K562 (cell line): Measurements from ENCODE around the gene CLCN2. TPM values are rescaled to one million over a fixed set of nuclear protein-coding genes. Genes with fewer than 3 reads are reported as not detected.

Experiments used
- BACH1 ChIP-seq: fragments of 200-800 bp; sonication (Bioruptor generic); IDR thresholded peaks from 2 replicates; pipeline ENCODE4 v1.6.1; 2016; ENCODE audit warnings: missing genetic modification characterization, missing compliant biosample characterization
- CHD1 ChIP-seq: fragments of 200-600 bp; sonication (generic); IDR thresholded peaks from one replicate; pipeline ENCODE4 v1.6.1; 2012; ENCODE audit warnings: mild to moderate bottlenecking, moderate library complexity, low read length, inconsistent platforms
- EHMT2 ChIP-seq: fragments of 450-650 bp; IDR thresholded peaks from 2 replicates; pipeline ENCODE4 v1.6.1; 2018; ENCODE audit warnings: antibody characterized with exemption
- FOXM1 ChIP-seq, 2 experiments: fragments of 450-650 bp in 1 of 2; sonication (generic) in 1 of 2; formaldehyde crosslinking in 1 of 2; IDR thresholded peaks; 2 replicates each; pipeline versions ENCODE4 v1.6.1 to v1.9.0; 2017 to 2022; ENCODE audit warnings: low read depth in 2 of 2, mild to moderate bottlenecking in 2 of 2, missing genetic modification reagents in 1 of 2, moderate library complexity in 1 of 2
- HOXB6 ChIP-seq: fragments of 250-450 bp; sonication (Bioruptor Pico); IDR thresholded peaks from 2 replicates; pipeline ENCODE4 v1.5.1; 2022; ENCODE audit warnings: mild to moderate bottlenecking, borderline replicate concordance
- MCM5 ChIP-seq: fragments of 450-650 bp; IDR thresholded peaks from 2 replicates; pipeline ENCODE4 v1.6.1; 2016; ENCODE audit warnings: low read depth
- MTA2 ChIP-seq: fragments of 450-650 bp; IDR thresholded peaks from 2 replicates; pipeline ENCODE4 v1.6.1; 2016; ENCODE audit warnings: low read depth
- NBN ChIP-seq: fragments of 450-650 bp; IDR thresholded peaks from 2 replicates; pipeline ENCODE4 v1.6.1; 2016; ENCODE audit warnings: low read depth, mild to moderate bottlenecking
- NR3C1 ChIP-seq: sonication (generic); formaldehyde crosslinking; IDR thresholded peaks from 2 replicates; pipeline ENCODE4 v1.8.1; 2022; ENCODE audit warnings: missing genetic modification reagents
- OTX1 ChIP-seq: fragments of 450-650 bp; formaldehyde crosslinking; IDR thresholded peaks from 2 replicates; pipeline ENCODE4 v1.4.0; 2022; ENCODE audit warnings: mild to moderate bottlenecking
- PCBP1 ChIP-seq: fragments of 200-400 bp; formaldehyde crosslinking; IDR thresholded peaks from 2 replicates; pipeline ENCODE4 v1.6.1; 2018; ENCODE audit warnings: mild to moderate bottlenecking, low read depth, low read length; ENCODE audit not compliant: poor library complexity, severe bottlenecking
- POLR2B ChIP-seq: fragments of 450-650 bp; IDR thresholded peaks from 2 replicates; pipeline ENCODE4 v1.6.1; 2018; ENCODE audit warnings: low read depth; ENCODE audit not compliant: partially characterized antibody
- ZFP36 ChIP-seq: fragments of 150-350 bp; IDR thresholded peaks from 2 replicates; pipeline ENCODE4 v1.6.1; 2018; ENCODE audit warnings: low read length, low read depth; ENCODE audit not compliant: partially characterized antibody
- ZNF134 ChIP-seq: fragments of 250-450 bp; sonication (Bioruptor Pico); conservative IDR thresholded peaks from 2 replicates; pipeline ENCODE4 v1.4.0; 2020
- ZNF444 ChIP-seq: fragments of 250-450 bp; sonication (Bioruptor Pico); IDR thresholded peaks from 2 replicates; pipeline ENCODE4 v1.4.0; 2020; ENCODE audit warnings: mild to moderate bottlenecking, moderate library complexity
- polyA plus RNA-seq, 8 experiments: library from polyadenylated mRNA; depleted of rRNA in 4 of 8; stranded (reverse) in 5 of 8; unstranded in 3 of 8; fragments of >200 nt; fragmentation: Nextera tagmentation in 2 of 8; fragmentation: Illumina TruSeq in 1 of 8; extraction: Ambion mirVana in 2 of 8; extraction: Trizol in 1 of 8; gene quantifications; 2 replicates each; pipeline versions ENCODE4 v1.2.1 to v1.2.3, GENCODE V29; 2011 to 2014; ENCODE audit warnings: inconsistent platforms in 1 of 8, missing spikeins in 1 of 8
- total RNA-seq, 7 experiments: library from RNA; depleted of rRNA in 6 of 7; stranded (reverse); fragments of >200 nt in 6 of 7; fragmentation: Illumina TruSeq in 2 of 7; extraction: Trizol in 2 of 7; gene quantifications; 2 replicates each; pipeline versions ENCODE4 v1.2.1 to v1.2.3, GENCODE V29; 2011 to 2021; ENCODE audit warnings: low replicate concordance in 1 of 7
- TF ChIP-seq, protein P1 (sequence below): fragments of 450-650 bp; IDR thresholded peaks from 2 replicates; pipeline ENCODE4 v1.6.1; 2016
- TF ChIP-seq, protein P2 (sequence below): fragments of 250-450 bp; sonication (Bioruptor Pico); IDR thresholded peaks from 2 replicates; pipeline ENCODE4 v1.8.0; 2022; ENCODE audit warnings: moderate library complexity, mild to moderate bottlenecking, inconsistent platforms
- TF ChIP-seq, protein P3 (sequence below), 2 experiments: fragments of 450-650 bp; IDR thresholded peaks; 2 replicates each; pipeline ENCODE4 v1.6.1; 2018; ENCODE audit warnings: mild to moderate bottlenecking in 2 of 2, low read depth in 1 of 2; ENCODE audit not compliant: partially characterized antibody in 2 of 2
- TF ChIP-seq, protein P4 (sequence below): sonication (generic); formaldehyde crosslinking; IDR thresholded peaks from 2 replicates; pipeline ENCODE4 v1.8.1; 2023; ENCODE audit warnings: mild to moderate bottlenecking, missing genetic modification reagents
- TF ChIP-seq, protein P5 (sequence below): fragments of 250-450 bp; sonication (Bioruptor Pico); IDR thresholded peaks from 2 replicates; pipeline ENCODE4 v1.5.0; 2021

Gene CLCN2
- total and polyA plus RNA-seq, 9 of the 15 experiments (the other 6 are each of a cell fraction or from before 2014, with no cell fraction given) = 0.10 to 14.0 (median 6.9) TPM

DNA sequence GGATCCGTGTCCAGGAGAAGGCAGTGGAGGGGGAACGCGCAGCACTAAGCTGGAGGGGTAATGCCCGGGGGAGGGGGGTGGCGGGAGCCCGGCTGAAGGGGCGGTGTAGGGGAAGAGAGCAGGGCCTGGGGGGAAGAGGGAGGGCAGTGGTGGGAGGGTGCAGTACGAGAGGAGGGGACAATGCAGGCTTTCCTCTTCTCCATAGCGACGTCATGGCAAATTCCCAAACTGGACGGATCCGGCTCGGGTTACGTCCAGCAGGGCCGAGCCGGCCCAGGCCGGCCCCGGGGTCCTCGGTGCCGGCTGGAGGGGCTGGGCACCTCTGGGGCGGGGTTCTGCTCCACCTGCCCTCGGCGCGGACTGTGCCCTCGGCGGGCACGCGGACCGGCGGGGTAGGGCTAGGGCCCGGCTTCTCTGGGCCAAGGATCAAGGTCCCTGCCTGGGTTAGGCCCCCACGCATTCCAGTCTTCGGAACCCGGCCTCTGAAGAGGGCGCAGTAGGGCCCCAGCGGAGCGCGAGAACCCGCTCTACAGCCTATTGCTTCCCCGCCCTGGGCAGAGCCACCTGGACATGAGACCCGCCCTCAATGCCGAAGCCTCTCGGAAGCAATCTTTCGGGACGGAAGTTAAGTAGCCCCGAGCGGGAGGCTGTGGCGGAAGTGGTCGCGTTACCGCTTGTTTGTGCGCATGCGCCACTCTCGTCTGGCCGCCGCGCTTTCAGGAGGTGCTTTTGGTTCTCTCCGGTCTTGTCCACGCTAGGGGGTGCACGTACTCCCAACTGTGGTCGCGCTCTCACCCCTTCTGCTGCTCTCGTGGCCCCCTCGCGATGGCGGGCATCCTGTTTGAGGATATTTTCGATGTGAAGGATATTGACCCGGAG is 1.5 kb upstream of the CLCN2 start (continued):
- no peak for TF ChIP-seq OTX1 (CRISPR knock-in tag)
- no peak for TF ChIP-seq PCBP1
- TF ChIP-seq MCM5 = no peak
- no peak for TF ChIP-seq ZNF134
- no peak for TF ChIP-seq FOXM1 (IDR thresholded peaks at IDR 0.05; ENCODE audit: low read depth)
- TF ChIP-seq FOXM1 (CRISPR knock-in tag; IDR thresholded peaks at IDR 0.05; ENCODE audit: low read depth) = no peak
- TF ChIP-seq, protein P1, sequence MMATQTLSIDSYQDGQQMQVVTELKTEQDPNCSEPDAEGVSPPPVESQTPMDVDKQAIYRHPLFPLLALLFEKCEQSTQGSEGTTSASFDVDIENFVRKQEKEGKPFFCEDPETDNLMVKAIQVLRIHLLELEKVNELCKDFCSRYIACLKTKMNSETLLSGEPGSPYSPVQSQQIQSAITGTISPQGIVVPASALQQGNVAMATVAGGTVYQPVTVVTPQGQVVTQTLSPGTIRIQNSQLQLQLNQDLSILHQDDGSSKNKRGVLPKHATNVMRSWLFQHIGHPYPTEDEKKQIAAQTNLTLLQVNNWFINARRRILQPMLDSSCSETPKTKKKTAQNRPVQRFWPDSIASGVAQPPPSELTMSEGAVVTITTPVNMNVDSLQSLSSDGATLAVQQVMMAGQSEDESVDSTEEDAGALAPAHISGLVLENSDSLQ = peak; percentile 50
- peak; percentile 91 for TF ChIP-seq POLR2B
- TF ChIP-seq, protein P2, sequence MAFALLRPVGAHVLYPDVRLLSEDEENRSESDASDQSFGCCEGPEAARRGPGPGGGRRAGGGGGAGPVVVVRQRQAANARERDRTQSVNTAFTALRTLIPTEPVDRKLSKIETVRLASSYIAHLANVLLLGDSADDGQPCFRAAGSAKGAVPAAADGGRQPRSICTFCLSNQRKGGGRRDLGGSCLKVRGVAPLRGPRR (CRISPR knock-in tag) = no peak
- TF ChIP-seq, protein P3, sequence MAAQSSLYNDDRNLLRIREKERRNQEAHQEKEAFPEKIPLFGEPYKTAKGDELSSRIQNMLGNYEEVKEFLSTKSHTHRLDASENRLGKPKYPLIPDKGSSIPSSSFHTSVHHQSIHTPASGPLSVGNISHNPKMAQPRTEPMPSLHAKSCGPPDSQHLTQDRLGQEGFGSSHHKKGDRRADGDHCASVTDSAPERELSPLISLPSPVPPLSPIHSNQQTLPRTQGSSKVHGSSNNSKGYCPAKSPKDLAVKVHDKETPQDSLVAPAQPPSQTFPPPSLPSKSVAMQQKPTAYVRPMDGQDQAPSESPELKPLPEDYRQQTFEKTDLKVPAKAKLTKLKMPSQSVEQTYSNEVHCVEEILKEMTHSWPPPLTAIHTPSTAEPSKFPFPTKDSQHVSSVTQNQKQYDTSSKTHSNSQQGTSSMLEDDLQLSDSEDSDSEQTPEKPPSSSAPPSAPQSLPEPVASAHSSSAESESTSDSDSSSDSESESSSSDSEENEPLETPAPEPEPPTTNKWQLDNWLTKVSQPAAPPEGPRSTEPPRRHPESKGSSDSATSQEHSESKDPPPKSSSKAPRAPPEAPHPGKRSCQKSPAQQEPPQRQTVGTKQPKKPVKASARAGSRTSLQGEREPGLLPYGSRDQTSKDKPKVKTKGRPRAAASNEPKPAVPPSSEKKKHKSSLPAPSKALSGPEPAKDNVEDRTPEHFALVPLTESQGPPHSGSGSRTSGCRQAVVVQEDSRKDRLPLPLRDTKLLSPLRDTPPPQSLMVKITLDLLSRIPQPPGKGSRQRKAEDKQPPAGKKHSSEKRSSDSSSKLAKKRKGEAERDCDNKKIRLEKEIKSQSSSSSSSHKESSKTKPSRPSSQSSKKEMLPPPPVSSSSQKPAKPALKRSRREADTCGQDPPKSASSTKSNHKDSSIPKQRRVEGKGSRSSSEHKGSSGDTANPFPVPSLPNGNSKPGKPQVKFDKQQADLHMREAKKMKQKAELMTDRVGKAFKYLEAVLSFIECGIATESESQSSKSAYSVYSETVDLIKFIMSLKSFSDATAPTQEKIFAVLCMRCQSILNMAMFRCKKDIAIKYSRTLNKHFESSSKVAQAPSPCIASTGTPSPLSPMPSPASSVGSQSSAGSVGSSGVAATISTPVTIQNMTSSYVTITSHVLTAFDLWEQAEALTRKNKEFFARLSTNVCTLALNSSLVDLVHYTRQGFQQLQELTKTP (IDR thresholded peaks at IDR 0.05; ENCODE audit: low read depth in 1 of 2, partially characterized antibody in 2 of 2) = no peak
- no peak for TF ChIP-seq CHD1
- TF ChIP-seq, protein P4, sequence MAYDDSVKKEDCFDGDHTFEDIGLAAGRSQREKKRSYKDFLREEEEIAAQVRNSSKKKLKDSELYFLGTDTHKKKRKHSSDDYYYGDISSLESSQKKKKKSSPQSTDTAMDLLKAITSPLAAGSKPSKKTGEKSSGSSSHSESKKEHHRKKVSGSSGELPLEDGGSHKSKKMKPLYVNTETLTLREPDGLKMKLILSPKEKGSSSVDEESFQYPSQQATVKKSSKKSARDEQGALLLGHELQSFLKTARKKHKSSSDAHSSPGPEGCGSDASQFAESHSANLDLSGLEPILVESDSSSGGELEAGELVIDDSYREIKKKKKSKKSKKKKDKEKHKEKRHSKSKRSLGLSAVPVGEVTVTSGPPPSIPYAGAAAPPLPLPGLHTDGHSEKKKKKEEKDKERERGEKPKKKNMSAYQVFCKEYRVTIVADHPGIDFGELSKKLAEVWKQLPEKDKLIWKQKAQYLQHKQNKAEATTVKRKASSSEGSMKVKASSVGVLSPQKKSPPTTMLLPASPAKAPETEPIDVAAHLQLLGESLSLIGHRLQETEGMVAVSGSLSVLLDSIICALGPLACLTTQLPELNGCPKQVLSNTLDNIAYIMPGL (CRISPR knock-in tag) = peak; percentile 62; the same call in 1 of the 2 replicates
- no peak for TF ChIP-seq ZFP36
- TF ChIP-seq MTA2 = no peak
- TF ChIP-seq ZNF444 (CRISPR knock-in tag) = no peak
- TF ChIP-seq, protein P5, sequence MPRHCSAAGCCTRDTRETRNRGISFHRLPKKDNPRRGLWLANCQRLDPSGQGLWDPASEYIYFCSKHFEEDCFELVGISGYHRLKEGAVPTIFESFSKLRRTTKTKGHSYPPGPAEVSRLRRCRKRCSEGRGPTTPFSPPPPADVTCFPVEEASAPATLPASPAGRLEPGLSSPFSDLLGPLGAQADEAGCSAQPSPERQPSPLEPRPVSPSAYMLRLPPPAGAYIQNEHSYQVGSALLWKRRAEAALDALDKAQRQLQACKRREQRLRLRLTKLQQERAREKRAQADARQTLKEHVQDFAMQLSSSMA (CRISPR knock-in tag) = peak; percentile 42; the same call in 1 of the 2 replicates
- TF ChIP-seq NR3C1 (CRISPR knock-in tag) = no peak; the same call in 1 of the 2 replicates
- TF ChIP-seq BACH1 (tag) = no peak
- no peak for TF ChIP-seq EHMT2
- 0 out of 2 replicates have a peak, but pooled peaks have one; percentile 61 for TF ChIP-seq NBN
- TF ChIP-seq HOXB6 (CRISPR knock-in tag) = no peak
